NCI-H1436 treated with DMSO at 0.1 percent for 48 hours (cell line): ENCODE measurements around the gene FLII.
"Not testable (repeated sequence)": the region's sequence is repeated elsewhere in the genome, so short reads cannot be mapped to it uniquely, and the experiment has no call there.

Experiments
- DNase-seq: peaks from one replicate; lab custom pipeline; 2025; lab: John Stamatoyannopoulos, UW

The FLII gene

GRCh38 chr17:18258356-18259038, at the start of gene FLII:
Gene FLII (minus strand): TSS chr17:18258738. CDS start chr17:18258690, 48 bp downstream.
- DNase-seq, result no peak

- not testable (repeated sequence) for DNase-seq
Measured at GRCh38 chr17:18303206-18303605, 44.7 kb upstream of the FLII start.

GRCh38 chr17:18300725-18301480, 42.4 kb upstream of the FLII start:
- no peak for DNase-seq

GRCh38 chr17:18298061-18298460, 39.5 kb upstream of the FLII start:
- not testable (repeated sequence) for DNase-seq

GRCh38 chr17:18291718-18292540, 33.4 kb upstream of the FLII start:
- DNase-seq, result no peak

- no peak for DNase-seq
Measured at GRCh38 chr17:18285296-18285695, 26.8 kb upstream of the FLII start.

- DNase-seq, result no peak
Measured at GRCh38 chr17:18281788-18282187, 23.2 kb upstream of the FLII start.

- no peak for DNase-seq
Measured at GRCh38 chr17:18280766-18281371, 22.3 kb upstream of the FLII start.

- no peak for DNase-seq
Measured at GRCh38 chr17:18280249-18280648, 21.7 kb upstream of the FLII start.

GRCh38 chr17:18278867-18279266, 20.3 kb upstream of the FLII start:
- no peak for DNase-seq

GRCh38 chr17:18277076-18277475, 18.5 kb upstream of the FLII start:
- no peak for DNase-seq

- no peak for DNase-seq
Measured at GRCh38 chr17:18270046-18270931, 11.8 kb upstream of the FLII start.

- DNase-seq, result no peak
Measured at GRCh38 chr17:18267927-18268711, 9.6 kb upstream of the FLII start.

- no peak for DNase-seq
Measured at GRCh38 chr17:18267366-18267765, 8.8 kb upstream of the FLII start.

- DNase-seq, result no peak
Measured at GRCh38 chr17:18263885-18264682, 5.5 kb upstream of the FLII start.

- no peak for DNase-seq
Measured at GRCh38 chr17:18262641-18263040, 4.1 kb upstream of the FLII start.

- DNase-seq, result no peak
Measured at GRCh38 chr17:18262111-18262510, 3.6 kb upstream of the FLII start.

- no peak for DNase-seq
Measured at GRCh38 chr17:18261659-18262058, 3.1 kb upstream of the FLII start.

GRCh38 chr17:18261146-18261515, 2.6 kb upstream of the FLII start:
- no peak for DNase-seq
